H9 (cell line): ENCODE data around the gene FSTL4. TPM values are rescaled to one million over a fixed set of nuclear protein-coding genes. Genes with fewer than 3 reads are reported as not detected.

Source experiments
- DNase-seq: peaks from one replicate; pipeline ENCODE4 v3.0.0-alpha.2; 2017
- H2AFZ ChIP-seq: one replicate; pipeline ENCODE4 v1.6.1; 2013; ENCODE audit warnings: mild to moderate bottlenecking, low read length, control low read depth, moderate library complexity
- H2AK5ac ChIP-seq: 2 replicates; pipeline ENCODE4 v1.6.1; 2013; ENCODE audit warnings: low read length, control low read depth, mixed read lengths; ENCODE audit not compliant: insufficient read length
- H2BK120ac ChIP-seq: one replicate; pipeline ENCODE4 v1.6.1; 2013; ENCODE audit warnings: low read depth, mild to moderate bottlenecking, low read length, control low read depth, inconsistent platforms; ENCODE audit not compliant: poor library complexity, severe bottlenecking
- H2BK12ac ChIP-seq: 2 replicates; pipeline ENCODE4 v1.6.1; 2013; ENCODE audit warnings: low read length, control low read depth, mixed read lengths, low read depth; ENCODE audit not compliant: insufficient read length
- H2BK15ac ChIP-seq: 2 replicates; pipeline ENCODE4 v1.6.1; 2013; ENCODE audit warnings: low read depth, low read length, control low read depth
- H2BK20ac ChIP-seq: one replicate; pipeline ENCODE4 v1.6.1; 2013; ENCODE audit warnings: low read depth, mild to moderate bottlenecking, low read length, control low read depth, inconsistent platforms; ENCODE audit not compliant: poor library complexity, severe bottlenecking
- H2BK5ac ChIP-seq: 2 replicates; pipeline ENCODE4 v1.6.1; 2013; ENCODE audit warnings: low read length, control low read depth, mixed read lengths; ENCODE audit not compliant: insufficient read length
- H3K14ac ChIP-seq: 2 replicates; pipeline ENCODE4 v1.6.1; 2013; ENCODE audit warnings: low read length, control low read depth; ENCODE audit not compliant: insufficient read depth
- H3K18ac ChIP-seq: 2 replicates; pipeline ENCODE4 v1.6.1; 2013; ENCODE audit warnings: low read depth, mild to moderate bottlenecking, mixed read lengths, low read length, control low read depth; ENCODE audit not compliant: insufficient read length
- H3K23ac ChIP-seq: 2 replicates; pipeline ENCODE4 v1.6.1; 2013; ENCODE audit warnings: low read length, control low read depth, mixed read lengths, low read depth; ENCODE audit not compliant: insufficient read length
- H3K23me2 ChIP-seq: 2 replicates; pipeline ENCODE4 v1.6.1; 2013; ENCODE audit warnings: low read depth, mild to moderate bottlenecking, mixed read lengths, low read length, control low read depth; ENCODE audit not compliant: insufficient read length, poor library complexity, severe bottlenecking
- H3K27ac ChIP-seq: 2 replicates; pipeline ENCODE4 v1.5.1; 2013; ENCODE audit warnings: low read length, control low read depth, mixed read lengths, low read depth; ENCODE audit not compliant: insufficient read length
- H3K27me3 ChIP-seq: 2 replicates; pipeline ENCODE4 v1.6.1; 2013; ENCODE audit warnings: low read length, control low read depth, inconsistent platforms; ENCODE audit not compliant: insufficient read depth
- H3K4ac ChIP-seq: 2 replicates; pipeline ENCODE4 v1.6.1; 2013; ENCODE audit warnings: low read depth, mild to moderate bottlenecking, control low read depth, inconsistent platforms, low read length, moderate library complexity
- H3K4me1 ChIP-seq: 2 replicates; pipeline ENCODE4 v1.6.1; 2013; ENCODE audit warnings: low read length, control low read depth, inconsistent platforms; ENCODE audit not compliant: insufficient read depth
- H3K4me2 ChIP-seq: 2 replicates; pipeline ENCODE4 v1.6.1; 2013; ENCODE audit warnings: low read length, control low read depth, mixed read lengths; ENCODE audit not compliant: insufficient read length, insufficient read depth
- H3K56ac ChIP-seq: 2 replicates; pipeline ENCODE4 v1.6.1; 2013; ENCODE audit warnings: low read depth, mild to moderate bottlenecking, mixed read lengths, low read length, control low read depth; ENCODE audit not compliant: insufficient read length
- H3K79me1 ChIP-seq: 2 replicates; pipeline ENCODE4 v1.6.1; 2013; ENCODE audit warnings: low read depth, mild to moderate bottlenecking, moderate library complexity, low read length, control low read depth, inconsistent platforms; ENCODE audit not compliant: insufficient read depth, poor library complexity, severe bottlenecking
- H3K79me2 ChIP-seq: 2 replicates; pipeline ENCODE4 v1.6.1; 2013; ENCODE audit warnings: low read length, control low read depth, inconsistent platforms; ENCODE audit not compliant: insufficient read depth
- H3K9ac ChIP-seq: 2 replicates; pipeline ENCODE4 v1.6.1; 2013; ENCODE audit warnings: low read length, control low read depth, mixed read lengths; ENCODE audit not compliant: insufficient read length; ENCODE audit errors: extremely low read depth
- H3K9me3 ChIP-seq: one replicate; pipeline ENCODE4 v1.6.1; 2013; ENCODE audit warnings: low read depth, low read length, inconsistent platforms; ENCODE audit not compliant: control insufficient read depth
- H3T11ph ChIP-seq: one replicate; pipeline ENCODE4 v1.6.1; 2013; ENCODE audit warnings: mild to moderate bottlenecking, low read length, control low read depth, inconsistent platforms
- H4K20me1 ChIP-seq: one replicate; pipeline ENCODE4 v1.6.1; 2013; ENCODE audit not compliant: control insufficient read depth, insufficient read length, insufficient read depth
- H4K5ac ChIP-seq: 2 replicates; pipeline ENCODE4 v1.6.1; 2013; ENCODE audit warnings: low read depth, mild to moderate bottlenecking, mixed read lengths, low read length, control low read depth; ENCODE audit not compliant: insufficient read length
- H4K8ac ChIP-seq: replicated peaks from 2 replicates; pipeline ENCODE4 v1.6.1; 2013; ENCODE audit warnings: low read length, control low read depth, mixed read lengths, low read depth; ENCODE audit not compliant: insufficient read length
- H4K91ac ChIP-seq: 2 replicates; pipeline ENCODE4 v1.6.1; 2013; ENCODE audit warnings: low read depth, mild to moderate bottlenecking, moderate library complexity, mixed read lengths, low read length, control low read depth; ENCODE audit not compliant: insufficient read length
- H3K27ac Mint-ChIP-seq, 3 experiments: 2 replicates in 2 of 3; 3 replicates in 1 of 3; pipeline ENCODE4 v1.8.0; 2020 to 2021; ENCODE audit warnings: mixed read lengths in 3 of 3, mild to moderate bottlenecking in 1 of 3, moderate library complexity in 1 of 3
- H3K27me3 Mint-ChIP-seq: 2 replicates; pipeline ENCODE4 v1.8.0; 2021; ENCODE audit warnings: low read depth, mild to moderate bottlenecking, moderate library complexity, mixed read lengths
- H3K36me3 Mint-ChIP-seq, 3 experiments: 2 replicates in 2 of 3; 3 replicates in 1 of 3; pipeline ENCODE4 v1.8.0; 2020 to 2021; ENCODE audit warnings: low read depth in 3 of 3, mixed read lengths in 3 of 3; ENCODE audit not compliant: insufficient read depth in 1 of 3
- H3K4me1 Mint-ChIP-seq, 2 experiments: 2 replicates each; pipeline ENCODE4 v1.8.0; 2020; ENCODE audit warnings: mixed read lengths in 2 of 2
- H3K4me3 Mint-ChIP-seq, 2 experiments: 2 replicates in 1 of 2; 3 replicates in 1 of 2; pipeline ENCODE4 v1.8.0; 2020 to 2021; ENCODE audit warnings: mild to moderate bottlenecking in 2 of 2, mixed read lengths in 2 of 2, moderate library complexity in 1 of 2
- H3K9me3 Mint-ChIP-seq, 2 experiments: 2 replicates in 1 of 2; 3 replicates in 1 of 2; pipeline ENCODE4 v1.8.0; 2020; ENCODE audit warnings: mild to moderate bottlenecking in 2 of 2, mixed read lengths in 2 of 2, moderate library complexity in 1 of 2
- WGBS: extraction: QIAGEN DNeasy Blood & Tissue Kit; methylation state at CpG from one replicate; pipeline ENCODE4 v1.1.7; 2013; ENCODE audit warnings: missing lambda C conversion rate, low lambda C conversion rate, mixed read lengths; ENCODE audit not compliant: insufficient read length; ENCODE audit errors: extremely low coverage; 5-methylcytosine and 5-hydroxymethylcytosine counted together
- total RNA-seq: library from RNA; stranded (reverse); gene quantifications from 2 replicates; pipeline ENCODE4 v1.2.1, GENCODE V29; 2021
- TF ChIP-seq, protein P1 (sequence below): fragments of 200-600 bp; sonication (generic); conservative IDR thresholded peaks from 3 replicates; pipeline ENCODE4 v1.8.0; 2021; ENCODE audit warnings: antibody characterized with exemption, mild to moderate bottlenecking

FSTL4 gene
- total RNA-seq, 1 experiment from 2014 or later: 5.7 TPM

DNA sequence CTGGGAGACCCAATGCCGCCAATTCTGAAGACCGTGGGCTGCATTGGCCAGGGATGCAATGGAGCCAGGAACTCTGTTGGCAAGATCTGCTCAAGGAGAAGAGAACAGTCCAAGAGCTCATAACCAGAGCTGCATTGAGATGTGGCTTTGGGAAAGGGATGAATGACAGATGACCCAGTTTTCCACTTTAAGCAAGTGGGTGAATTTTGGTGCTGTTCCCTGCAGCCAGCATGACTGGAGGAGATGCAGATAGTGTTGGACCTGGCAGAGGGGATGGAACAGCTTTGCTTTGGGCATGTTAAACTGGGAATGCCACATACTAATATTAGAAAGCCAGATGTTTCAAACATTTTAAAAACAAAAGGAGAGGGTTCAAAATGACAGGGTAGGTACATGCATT is 143.1 kb downstream of the FSTL4 start:
- Histone ChIP-seq H4K91ac (no peak overlapping the region), H3T11ph (no peak overlapping the region), H3K4me1 (peaks cover 5% of the 10 kb centered on the region; the same call in 1 of the 2 replicates), H4K8ac (no peak overlapping the region), H3K4ac (no peak overlapping the region), H3K79me1 (no peaks in the 10 kb centered on the region), H2BK12ac (no peak overlapping the region), H4K20me1 (no peaks in the 10 kb centered on the region), H3K23me2 (no peaks in the 10 kb centered on the region), H3K9me3 (no peaks in the 10 kb centered on the region), H3K18ac (no peak overlapping the region), H2BK20ac (no peak overlapping the region), H3K9ac (no peak overlapping the region), H3K27me3 (no peaks in the 10 kb centered on the region), H3K14ac (no peak overlapping the region), H3K23ac (no peak overlapping the region), H3K79me2 (no peaks in the 10 kb centered on the region), H3K4me2 (no peak overlapping the region), H2BK5ac (no peak overlapping the region), H2BK15ac (no peak overlapping the region), H4K5ac (no peak overlapping the region), H2AFZ (no peak overlapping the region), H3K27ac (no peak overlapping the region), H3K56ac (no peak overlapping the region), H2BK120ac (no peak overlapping the region), H2AK5ac (no peak overlapping the region)
- no CpG with 5 or more reads among the region's 2 CpGs for WGBS
- Mint-ChIP-seq H3K4me3 (no peak overlapping the region), H3K27ac (peak overlapping the region in 1 of 3 experiments; percentile 19; a peak in 1 of 7 replicates), H3K27me3 (no peaks in the 10 kb centered on the region), H3K9me3 (no peaks in the 10 kb centered on the region), H3K4me1 (peaks cover 13 to 19% of the 10 kb centered on the region in 2 experiments), H3K36me3 (no peaks in the 10 kb centered on the region)
- DNase-seq: no peak
- TF ChIP-seq, protein P1, sequence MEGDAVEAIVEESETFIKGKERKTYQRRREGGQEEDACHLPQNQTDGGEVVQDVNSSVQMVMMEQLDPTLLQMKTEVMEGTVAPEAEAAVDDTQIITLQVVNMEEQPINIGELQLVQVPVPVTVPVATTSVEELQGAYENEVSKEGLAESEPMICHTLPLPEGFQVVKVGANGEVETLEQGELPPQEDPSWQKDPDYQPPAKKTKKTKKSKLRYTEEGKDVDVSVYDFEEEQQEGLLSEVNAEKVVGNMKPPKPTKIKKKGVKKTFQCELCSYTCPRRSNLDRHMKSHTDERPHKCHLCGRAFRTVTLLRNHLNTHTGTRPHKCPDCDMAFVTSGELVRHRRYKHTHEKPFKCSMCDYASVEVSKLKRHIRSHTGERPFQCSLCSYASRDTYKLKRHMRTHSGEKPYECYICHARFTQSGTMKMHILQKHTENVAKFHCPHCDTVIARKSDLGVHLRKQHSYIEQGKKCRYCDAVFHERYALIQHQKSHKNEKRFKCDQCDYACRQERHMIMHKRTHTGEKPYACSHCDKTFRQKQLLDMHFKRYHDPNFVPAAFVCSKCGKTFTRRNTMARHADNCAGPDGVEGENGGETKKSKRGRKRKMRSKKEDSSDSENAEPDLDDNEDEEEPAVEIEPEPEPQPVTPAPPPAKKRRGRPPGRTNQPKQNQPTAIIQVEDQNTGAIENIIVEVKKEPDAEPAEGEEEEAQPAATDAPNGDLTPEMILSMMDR: no peak
